Transverse colon (tissue), 4 donors: ENCODE measurements around the gene MPRIP. TPM values are rescaled to one million over a fixed set of nuclear protein-coding genes. Genes with fewer than 3 reads are reported as not detected.

ENCODE experiments used
- DNase-seq: peaks from one replicate; pipeline ENCODE4 v3.0.0-alpha.2; 2019
- H3K27ac ChIP-seq, 4 donors: fragments of 200-600 bp; sonication (generic); 2 replicates each; pipeline ENCODE4 v1.5.1; 2016 to 2018; ENCODE audit warnings: inconsistent platforms in 4 of 4
- H3K27me3 ChIP-seq: fragments of 200-600 bp; sonication (generic); 2 replicates; pipeline ENCODE4 v1.5.1; 2017; ENCODE audit warnings: inconsistent platforms
- H3K36me3 ChIP-seq, 4 donors: fragments of 200-600 bp; sonication (generic); 2 replicates each; pipeline ENCODE4 v1.5.1; 2017 to 2019; ENCODE audit warnings: inconsistent platforms in 4 of 4
- H3K4me1 ChIP-seq, 4 donors: fragments of 200-600 bp; sonication (generic); 2 replicates each; pipeline ENCODE4 v1.5.1; 2017 to 2020; ENCODE audit warnings: inconsistent platforms in 4 of 4
- H3K4me3 ChIP-seq, 4 donors: fragments of 200-600 bp; sonication (generic); 1 replicate in 1 of 4; 2 replicates in 3 of 4; pipeline versions ENCODE4 v1.5.1 to v1.6.1; 2017 to 2019; ENCODE audit warnings: inconsistent platforms in 4 of 4
- H3K9me3 ChIP-seq, 2 donors: fragments of 200-600 bp; sonication (generic); 2 replicates each; pipeline ENCODE4 v1.5.1; 2017 to 2019; ENCODE audit warnings: inconsistent platforms in 2 of 2
- EP300 ChIP-seq: sonication (generic); formaldehyde crosslinking; IDR thresholded peaks from one replicate; pipeline ENCODE4 v1.6.1; 2017; ENCODE audit warnings: antibody characterized with exemption, low read depth
- POLR2A ChIP-seq: fragments of 450-650 bp; IDR thresholded peaks from one replicate; pipeline ENCODE4 v1.6.1; 2016; ENCODE audit warnings: antibody characterized with exemption, mild to moderate bottlenecking, moderate library complexity
- POLR2AphosphoS5 ChIP-seq, 3 donors: sonication (generic); formaldehyde crosslinking; IDR thresholded peaks; one replicate each; pipeline ENCODE4 v1.6.1; 2016; ENCODE audit warnings: antibody characterized with exemption in 3 of 3
- WGBS, 2 donors: methylation state at CpG; one replicate each; pipeline ENCODE4 v1.1.5; 2018; ENCODE audit warnings: low coverage in 1 of 2; 5-methylcytosine and 5-hydroxymethylcytosine counted together
- in situ Hi-C, 4 donors: fragments of 200-750 bp; cut with MboI; loops; one replicate each; pipeline versions ENCODE4 v1.15.0 to v1.15.1; 2017; ENCODE audit warnings: low sequenced_read_pairs in 3 of 4, low pct_ligation_motif_present in 1 of 4, low pct_unique_long_range_greater_than_20kb in 1 of 4
- intact Hi-C: fragments of 100-400 bp; cut with DNase I; formaldehyde crosslinking; loops from one replicate; pipeline ENCODE4 v1.15.1; 2023; ENCODE audit warnings: low total_unique reads
- total RNA-seq, 4 donors: library from RNA; depleted of rRNA; stranded (reverse); fragments of >200 nt; gene quantifications; one replicate each; pipeline ENCODE4 v1.1.0, GENCODE V29; 2016
- TF ChIP-seq, protein P1 (sequence below), 5 experiments: fragments of 200-600 bp in 3 of 5; fragments of 450-650 bp in 2 of 5; sonication (generic) in 3 of 5; IDR thresholded peaks; 1 replicate in 2 of 5; 2 replicates in 3 of 5; pipeline ENCODE4 v1.5.1; 2016 to 2017; ENCODE audit warnings: antibody characterized with exemption in 5 of 5, inconsistent platforms in 3 of 5, mild to moderate bottlenecking in 2 of 5, moderate library complexity in 1 of 5

The MPRIP gene
- total RNA-seq, 4 donors from 2014 or later = 124 to 368 (median 158) TPM

DNA sequence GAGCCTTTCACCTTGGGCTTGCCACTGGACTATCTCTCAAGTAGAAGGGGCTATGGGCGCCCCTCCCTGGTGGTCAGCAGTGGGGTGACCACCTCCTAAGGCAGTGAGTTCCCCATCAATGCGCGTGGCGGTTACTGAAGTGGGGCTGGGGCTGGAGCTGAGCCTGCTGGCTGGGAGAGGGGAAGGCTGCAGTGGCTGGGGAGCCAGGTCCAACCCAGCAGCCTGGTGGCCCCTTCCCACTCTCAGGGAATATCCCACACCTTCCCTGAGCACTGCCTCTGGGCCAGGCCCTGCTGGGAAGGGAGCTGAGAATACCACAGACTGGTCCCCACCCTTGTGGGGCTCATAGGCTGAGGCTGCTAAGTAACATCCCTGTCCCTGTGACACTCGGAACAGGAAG lies 19.8 kb upstream of the MPRIP start:
- Histone ChIP-seq H3K36me3 (no peaks in the 10 kb centered on the region), H3K4me1 (peaks cover 5 to 11% (median 11%) of the 10 kb centered on the region in 4 donors), H3K27ac (no peak overlapping the region), H3K27me3 (no peaks in the 10 kb centered on the region), H3K4me3 (no peak overlapping the region), H3K9me3 (no peaks in the 10 kb centered on the region)
- in situ Hi-C loops (loop anchor here in 3 of 4 donors (25.0 kb wide), 2 partner anchors 115 to 290 kb away; partner anchors contain the start of gene NT5M (in 2 of the 3)), intact Hi-C loops (loop anchor here (5.0 kb wide), 1 partner anchor 1915 kb away; no protein-coding TSS in a partner anchor)
- no peak for DNase-seq
- TF ChIP-seq, protein P1, sequence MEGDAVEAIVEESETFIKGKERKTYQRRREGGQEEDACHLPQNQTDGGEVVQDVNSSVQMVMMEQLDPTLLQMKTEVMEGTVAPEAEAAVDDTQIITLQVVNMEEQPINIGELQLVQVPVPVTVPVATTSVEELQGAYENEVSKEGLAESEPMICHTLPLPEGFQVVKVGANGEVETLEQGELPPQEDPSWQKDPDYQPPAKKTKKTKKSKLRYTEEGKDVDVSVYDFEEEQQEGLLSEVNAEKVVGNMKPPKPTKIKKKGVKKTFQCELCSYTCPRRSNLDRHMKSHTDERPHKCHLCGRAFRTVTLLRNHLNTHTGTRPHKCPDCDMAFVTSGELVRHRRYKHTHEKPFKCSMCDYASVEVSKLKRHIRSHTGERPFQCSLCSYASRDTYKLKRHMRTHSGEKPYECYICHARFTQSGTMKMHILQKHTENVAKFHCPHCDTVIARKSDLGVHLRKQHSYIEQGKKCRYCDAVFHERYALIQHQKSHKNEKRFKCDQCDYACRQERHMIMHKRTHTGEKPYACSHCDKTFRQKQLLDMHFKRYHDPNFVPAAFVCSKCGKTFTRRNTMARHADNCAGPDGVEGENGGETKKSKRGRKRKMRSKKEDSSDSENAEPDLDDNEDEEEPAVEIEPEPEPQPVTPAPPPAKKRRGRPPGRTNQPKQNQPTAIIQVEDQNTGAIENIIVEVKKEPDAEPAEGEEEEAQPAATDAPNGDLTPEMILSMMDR (IDR thresholded peaks at IDR 0.05) = no peak
- TF ChIP-seq EP300 (no peak), POLR2AphosphoS5 (IDR thresholded peaks at IDR 0.05) (no peak), POLR2A (no peak)
- WGBS, 2 donors = 92% methylated on average over 4 of the region's 5 CpGs; no CpG with 5 or more reads in 1 of the 2 donors

DNA sequence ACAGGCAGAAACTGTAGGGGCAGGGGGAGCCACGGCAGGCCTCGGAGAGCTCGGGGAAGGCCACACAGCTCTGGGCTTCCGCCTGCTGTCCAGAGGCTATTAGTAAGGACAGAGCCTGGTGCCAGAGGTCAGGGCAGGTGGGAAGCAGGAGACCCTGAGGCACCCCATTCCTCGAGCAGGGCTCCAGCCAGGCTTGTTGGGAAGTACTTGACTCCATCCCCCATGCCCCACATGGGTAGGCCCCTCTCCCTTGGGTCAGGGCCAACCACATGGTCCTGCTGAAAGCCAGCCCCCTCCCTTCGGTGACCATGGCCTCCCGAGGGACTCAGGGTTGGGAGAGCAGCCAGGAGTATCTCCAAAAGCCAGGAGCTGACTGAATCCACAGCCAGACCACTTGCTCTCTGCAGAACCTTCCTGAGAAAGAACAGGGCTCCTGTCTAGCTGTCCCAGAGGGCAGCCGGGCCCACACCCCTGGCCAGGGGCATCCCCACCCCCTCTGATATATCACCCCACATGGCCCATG lies 17.4 kb upstream of the MPRIP start:
- in situ Hi-C loops = loop anchor here in 3 of 4 donors (25.0 kb wide), 2 partner anchors 112 to 287 kb away; partner anchors contain the start of gene NT5M (in 2 of the 3)
- Histone ChIP-seq H3K9me3 (no peaks in the 10 kb centered on the region), H3K27ac (no peak overlapping the region), H3K36me3 (no peaks in the 10 kb centered on the region), H3K4me1 (peaks cover 14 to 29% (median 21%) of the 10 kb centered on the region in 4 donors), H3K27me3 (no peaks in the 10 kb centered on the region), H3K4me3 (no peak overlapping the region)
- TF ChIP-seq EP300 (no peak), POLR2A (no peak), POLR2AphosphoS5 (IDR thresholded peaks at IDR 0.05) (no peak)
- TF ChIP-seq, protein P1 (IDR thresholded peaks at IDR 0.05) = no peak
- 83% methylated on average over 7 of the region's 8 CpGs; no CpG with 5 or more reads in 1 of the 2 donors for whole genome bisulfite sequencing, 2 donors
- intact Hi-C loops = loop anchor here (5.0 kb wide), 1 partner anchor 1912 kb away; no protein-coding TSS in a partner anchor
- no peak for DNase-seq

DNA sequence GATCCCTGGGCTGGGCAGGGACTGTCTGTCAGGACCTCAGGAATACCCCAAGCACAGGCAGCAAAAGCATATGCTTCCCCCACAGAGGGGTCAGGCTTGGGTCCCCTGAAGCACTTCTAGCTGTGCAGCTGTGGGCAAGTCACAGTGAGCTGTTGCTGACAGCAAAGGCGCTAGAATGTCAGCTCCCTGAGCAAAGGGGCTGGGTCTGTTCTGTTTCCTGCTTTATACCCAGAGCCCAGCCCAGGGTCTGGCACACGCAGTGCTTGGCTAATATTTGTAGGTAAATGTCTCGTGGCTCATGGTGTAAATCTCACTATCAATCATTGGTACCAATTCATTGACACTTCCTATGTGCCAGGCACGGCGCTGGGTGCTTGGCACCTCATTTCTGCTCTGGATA lies 16.6 kb upstream of the MPRIP start:
- Histone ChIP-seq H3K4me3 (no peak overlapping the region), H3K4me1 (peaks cover 14 to 28% (median 21%) of the 10 kb centered on the region in 4 donors), H3K27ac (no peak overlapping the region), H3K36me3 (no peaks in the 10 kb centered on the region), H3K9me3 (no peaks in the 10 kb centered on the region), H3K27me3 (no peaks in the 10 kb centered on the region)
- 76% methylated on average over 5 of the region's 5 CpGs; no CpG with 5 or more reads in 1 of the 2 donors for WGBS, 2 donors
- TF ChIP-seq EP300 = no peak
- TF ChIP-seq POLR2AphosphoS5 (IDR thresholded peaks at IDR 0.05) = no peak
- no peak for TF ChIP-seq POLR2A
- TF ChIP-seq, protein P1 (IDR thresholded peaks at IDR 0.05) = no peak
- intact Hi-C loops = no loop called here
- in situ Hi-C loops = no loop called here
- DNase-seq = no peak

DNA sequence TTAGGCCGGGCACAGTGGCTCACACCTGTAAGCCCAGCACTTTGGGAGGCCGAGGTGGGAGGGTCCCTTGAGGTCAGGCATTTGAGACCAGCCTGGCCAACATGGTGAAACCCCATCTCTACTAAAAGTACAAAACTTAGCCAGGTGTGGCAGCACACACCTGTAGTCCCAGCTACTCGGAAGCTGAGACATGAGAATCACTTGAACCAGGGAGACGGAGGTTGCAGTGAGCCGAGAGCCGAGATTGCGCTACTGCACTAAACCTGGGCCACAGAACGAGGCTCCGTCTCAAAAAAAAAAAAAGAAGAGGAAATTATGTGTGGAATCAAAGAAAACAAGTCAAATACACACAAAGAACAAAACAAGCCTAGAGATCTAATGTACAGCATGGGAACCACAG lies 16.1 kb upstream of the MPRIP start:
- no peak overlapping the region for H3K27ac ChIP-seq
- no peak for DNase-seq
- WGBS, 2 donors = 87 to 90% methylated on average over 2 to 9 of the region's 9 CpGs

More for the DNA sequence above, 16.1 kb upstream of the MPRIP start:
- Histone ChIP-seq H3K27me3 (no peaks in the 10 kb centered on the region), H3K9me3 (no peaks in the 10 kb centered on the region), H3K4me1 (peaks cover 11 to 23% (median 17%) of the 10 kb centered on the region in 4 donors), H3K36me3 (no peaks in the 10 kb centered on the region), H3K4me3 (no peak overlapping the region)
- TF ChIP-seq POLR2AphosphoS5 (IDR thresholded peaks at IDR 0.05) = no peak
- no peak for TF ChIP-seq POLR2A
- TF ChIP-seq, protein P1 (IDR thresholded peaks at IDR 0.05) = no peak
- TF ChIP-seq EP300 = no peak
- in situ Hi-C loops (no loop called here), intact Hi-C loops (no loop called here)
